Prostate gland (tissue), 2 donors: ENCODE results near the gene TMEM51.
A peak's percentile ranks its signal among the peaks of the same experiment; 100 is the strongest.

Experiments used
- POLR2A ChIP-seq: fragments of 450-650 bp; IDR thresholded peaks from one replicate; pipeline ENCODE4 v1.6.1; 2016; ENCODE audit warnings: antibody characterized with exemption, mild to moderate bottlenecking
- TF ChIP-seq, protein P1 (sequence below), 4 experiments: fragments of 200-600 bp in 2 of 4; fragments of 450-650 bp in 2 of 4; sonication (generic) in 2 of 4; IDR thresholded peaks; 1 replicate in 3 of 4; 2 replicates in 1 of 4; pipeline ENCODE4 v1.5.1; 2016 to 2019; ENCODE audit warnings: antibody characterized with exemption in 4 of 4, mild to moderate bottlenecking in 2 of 4, moderate library complexity in 2 of 4

- TF ChIP-seq POLR2A: no peak
- TF ChIP-seq, protein P1, sequence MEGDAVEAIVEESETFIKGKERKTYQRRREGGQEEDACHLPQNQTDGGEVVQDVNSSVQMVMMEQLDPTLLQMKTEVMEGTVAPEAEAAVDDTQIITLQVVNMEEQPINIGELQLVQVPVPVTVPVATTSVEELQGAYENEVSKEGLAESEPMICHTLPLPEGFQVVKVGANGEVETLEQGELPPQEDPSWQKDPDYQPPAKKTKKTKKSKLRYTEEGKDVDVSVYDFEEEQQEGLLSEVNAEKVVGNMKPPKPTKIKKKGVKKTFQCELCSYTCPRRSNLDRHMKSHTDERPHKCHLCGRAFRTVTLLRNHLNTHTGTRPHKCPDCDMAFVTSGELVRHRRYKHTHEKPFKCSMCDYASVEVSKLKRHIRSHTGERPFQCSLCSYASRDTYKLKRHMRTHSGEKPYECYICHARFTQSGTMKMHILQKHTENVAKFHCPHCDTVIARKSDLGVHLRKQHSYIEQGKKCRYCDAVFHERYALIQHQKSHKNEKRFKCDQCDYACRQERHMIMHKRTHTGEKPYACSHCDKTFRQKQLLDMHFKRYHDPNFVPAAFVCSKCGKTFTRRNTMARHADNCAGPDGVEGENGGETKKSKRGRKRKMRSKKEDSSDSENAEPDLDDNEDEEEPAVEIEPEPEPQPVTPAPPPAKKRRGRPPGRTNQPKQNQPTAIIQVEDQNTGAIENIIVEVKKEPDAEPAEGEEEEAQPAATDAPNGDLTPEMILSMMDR (IDR thresholded peaks at IDR 0.05): peak; percentile 41 to 69 (median 56)
These were observed 414 bp downstream of the TMEM51 start for GRCh38 chr1:15153842-15154479.
